D721Med (cell line): Measurements from ENCODE around the gene TARBP2.

Experiments
- DNase-seq: peaks from one replicate; pipeline ENCODE4 v3.0.0; 2011; ENCODE audit warnings: low spot score; ENCODE audit not compliant: insufficient read length
- FAIRE-seq: peaks from 2 replicates; lab custom pipeline; 2011; peaks lifted over from hg19 to GRCh38; lab: Jason Lieb, UNC
- CTCF ChIP-seq: IDR thresholded peaks from 2 replicates; pipeline ENCODE4 v1.5.1; 2012; ENCODE audit warnings: mild to moderate bottlenecking, control low read depth; ENCODE audit not compliant: insufficient read depth; ENCODE audit errors: missing control alignments

Gene TARBP2

GRCh38 chr12:53464685-53465418 lies 36.2 kb upstream of the TARBP2 start:
- FAIRE-seq: no peak
- no peak for TF ChIP-seq CTCF

GRCh38 chr12:53465679-53466078 lies 35.4 kb upstream of the TARBP2 start:
- no peak for TF ChIP-seq CTCF
- no peak for DNase-seq
- no peak for FAIRE-seq

More at GRCh38 chr12:53464685-53465418, 36.2 kb upstream of the TARBP2 start:
- DNase-seq: no peak

GRCh38 chr12:53466640-53467039 lies 34.4 kb upstream of the TARBP2 start:
- no peak for TF ChIP-seq CTCF
- FAIRE-seq (no peak), DNase-seq (no peak)

GRCh38 chr12:53467082-53467481 lies 34.0 kb upstream of the TARBP2 start:
- DNase-seq (no peak), FAIRE-seq (no peak)
- TF ChIP-seq CTCF: no peak

- DNase-seq (no peak), FAIRE-seq (no peak)
- no peak for TF ChIP-seq CTCF
Measured at GRCh38 chr12:53467880-53468279, 33.2 kb upstream of the TARBP2 start.

- DNase-seq (no peak), FAIRE-seq (no peak)
- no peak for TF ChIP-seq CTCF
Measured at GRCh38 chr12:53468282-53468681, 32.8 kb upstream of the TARBP2 start.

- no peak for TF ChIP-seq CTCF
- DNase-seq (no peak), FAIRE-seq (no peak)
Measured at GRCh38 chr12:53472056-53472582, 29.0 kb upstream of the TARBP2 start.
